GM20000 (cell line): ENCODE measurements around the gene ASB18.

Experiments
- DNase-seq: peaks from one replicate; pipeline ENCODE4 v3.0.0; 2012; ENCODE audit warnings: low spot score
- CTCF ChIP-seq: IDR thresholded peaks from 2 replicates; pipeline ENCODE4 v1.5.1; 2012; ENCODE audit warnings: mild to moderate bottlenecking, control low read depth; ENCODE audit errors: extremely low read depth, missing control alignments

ASB18 gene

GRCh38 chr2:236190674-236191073, 73.5 kb downstream of the ASB18 start:
- DNase-seq = no peak
- no peak for TF ChIP-seq CTCF

DNA sequence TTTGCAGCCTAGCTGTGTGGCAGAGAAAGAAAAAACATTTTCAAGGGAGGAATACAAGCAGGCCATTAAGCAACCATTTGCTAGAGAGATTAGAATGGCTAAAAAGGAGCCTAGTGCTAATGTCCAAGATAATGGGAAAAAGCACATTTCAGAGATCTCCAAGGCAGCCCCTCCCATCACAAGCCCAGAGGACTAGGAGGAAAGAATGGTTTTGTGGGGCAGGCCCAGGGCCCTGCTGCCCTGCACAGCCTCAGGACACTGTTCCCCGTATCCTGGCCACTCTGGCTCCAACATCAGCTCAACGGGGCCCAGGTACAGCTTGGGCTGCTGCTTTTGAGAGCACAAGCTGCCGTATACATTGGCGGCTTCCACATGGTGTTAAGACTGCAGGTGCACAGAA, 79.5 kb downstream of the ASB18 start:
- no peak for TF ChIP-seq CTCF
- no peak for DNase-seq

- peak; percentile 46 for TF ChIP-seq CTCF
- DNase-seq = peak; percentile 76
Measured at GRCh38 chr2:236180831-236181453, 83.3 kb downstream of the ASB18 start.

- no peak for DNase-seq
- TF ChIP-seq CTCF = no peak
Measured at GRCh38 chr2:236180076-236180816, 84.0 kb downstream of the ASB18 start.

GRCh38 chr2:236179236-236180075, 84.8 kb downstream of the ASB18 start:
- no peak for TF ChIP-seq CTCF

DNA sequence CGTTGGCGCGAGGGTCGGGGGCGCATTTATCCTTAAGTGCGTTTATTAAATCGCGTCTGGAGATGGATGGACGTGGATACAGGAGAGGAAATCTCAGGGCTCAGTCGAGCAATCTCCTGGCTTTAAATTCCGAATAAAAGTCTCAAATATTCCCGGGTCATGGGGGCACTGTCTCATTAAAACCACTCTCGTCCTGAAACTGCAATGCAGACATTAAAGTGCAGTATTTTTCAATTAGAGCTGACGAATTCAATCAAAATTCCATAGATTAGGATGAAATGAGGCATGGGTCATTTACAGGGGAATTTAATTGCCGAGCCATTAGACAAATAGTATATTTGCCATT, 85.3 kb downstream of the ASB18 start:
- peak; percentile 40 for DNase-seq
- no peak for TF ChIP-seq CTCF

More at GRCh38 chr2:236179236-236180075, 84.8 kb downstream of the ASB18 start:
- no peak for DNase-seq
